ENCODE data around the gene SLC22A13.
A peak's percentile ranks its signal among the peaks of the same experiment; 100 is the strongest.

The SLC22A13 gene

DNA sequence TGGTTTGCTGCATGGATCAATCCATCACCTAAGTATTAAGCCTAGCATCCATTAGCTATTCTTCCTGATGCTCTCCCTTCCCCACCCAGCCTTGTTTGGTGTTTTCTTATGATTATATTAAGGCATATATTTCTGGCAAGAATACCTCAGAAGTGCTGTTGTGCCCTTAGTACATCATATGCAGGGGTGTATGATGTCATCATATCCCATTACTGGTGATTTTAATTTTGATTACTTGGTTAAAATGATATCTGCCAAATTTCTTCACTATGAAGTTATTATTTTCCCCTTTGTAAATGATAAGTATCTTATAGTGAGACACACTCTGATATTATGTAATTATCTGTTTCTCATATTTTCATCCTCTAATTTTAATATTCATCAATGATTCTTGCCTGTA, 31.9 kb downstream of the SLC22A13 start:
- no peak for DNase-seq
- no peak overlapping the region for H3K27ac ChIP-seq (ENCODE audit: low read length, poor library complexity, severe bottlenecking)
- H2BK12ac ChIP-seq (ENCODE audit: low read length in 2 of 2): no peak overlapping the region
- H2BK15ac ChIP-seq (ENCODE audit: low read depth, poor library complexity, severe bottlenecking): no peak overlapping the region
- H3K4ac ChIP-seq (ENCODE audit: low read depth in 1 of 2, low read length in 2 of 2): no peak overlapping the region
- no peaks in the 10 kb centered on the region for H3K9me3 ChIP-seq (ENCODE audit: control insufficient read depth, low read length)
- no peaks in the 10 kb centered on the region for H3K79me1 ChIP-seq (replicated peaks; ENCODE audit: low read length, poor library complexity, severe bottlenecking)
- no peaks in the 10 kb centered on the region for H3K27me3 ChIP-seq (ENCODE audit: control insufficient read depth in 1 of 2, insufficient read depth in 1 of 2, low read length in 2 of 2)
- H3K14ac ChIP-seq (ENCODE audit: low read length in 2 of 2): no peak overlapping the region
- no peak overlapping the region for H3K9ac ChIP-seq (ENCODE audit: low read length)
- no peak overlapping the region for H2AFZ ChIP-seq (ENCODE audit: low read depth, low read length)
- H3K4me2 ChIP-seq (ENCODE audit: low read length, poor library complexity, severe bottlenecking): no peak overlapping the region
- H3K23ac ChIP-seq (ENCODE audit: low read length in 2 of 2): no peak overlapping the region
- H3K4me1 ChIP-seq (ENCODE audit: control insufficient read depth, insufficient read depth, low read depth, low read length): no peaks in the 10 kb centered on the region
- H3K18ac ChIP-seq (ENCODE audit: low read depth in 1 of 2, low read length in 2 of 2): no peak overlapping the region
- no peak overlapping the region for H2BK120ac ChIP-seq (ENCODE audit: low read depth, low read length)
- H4K91ac ChIP-seq (ENCODE audit: low read length): no peak overlapping the region
- H3K4me3 ChIP-seq (ENCODE audit: insufficient read depth in 1 of 2, low read depth in 1 of 2, low read length in 2 of 2): no peak overlapping the region
- no peak overlapping the region for H4K8ac ChIP-seq (ENCODE audit: low read length)
- H3K36me3 ChIP-seq (ENCODE audit: control insufficient read depth in 1 of 2, insufficient read depth in 2 of 2, low read depth in 1 of 2, low read length in 2 of 2): no peaks in the 10 kb centered on the region
- no peak overlapping the region for H2AK5ac ChIP-seq (ENCODE audit: low read length, severe bottlenecking)
- no peak overlapping the region for H2BK5ac ChIP-seq (ENCODE audit: low read depth, low read length, poor library complexity, severe bottlenecking)

DNA sequence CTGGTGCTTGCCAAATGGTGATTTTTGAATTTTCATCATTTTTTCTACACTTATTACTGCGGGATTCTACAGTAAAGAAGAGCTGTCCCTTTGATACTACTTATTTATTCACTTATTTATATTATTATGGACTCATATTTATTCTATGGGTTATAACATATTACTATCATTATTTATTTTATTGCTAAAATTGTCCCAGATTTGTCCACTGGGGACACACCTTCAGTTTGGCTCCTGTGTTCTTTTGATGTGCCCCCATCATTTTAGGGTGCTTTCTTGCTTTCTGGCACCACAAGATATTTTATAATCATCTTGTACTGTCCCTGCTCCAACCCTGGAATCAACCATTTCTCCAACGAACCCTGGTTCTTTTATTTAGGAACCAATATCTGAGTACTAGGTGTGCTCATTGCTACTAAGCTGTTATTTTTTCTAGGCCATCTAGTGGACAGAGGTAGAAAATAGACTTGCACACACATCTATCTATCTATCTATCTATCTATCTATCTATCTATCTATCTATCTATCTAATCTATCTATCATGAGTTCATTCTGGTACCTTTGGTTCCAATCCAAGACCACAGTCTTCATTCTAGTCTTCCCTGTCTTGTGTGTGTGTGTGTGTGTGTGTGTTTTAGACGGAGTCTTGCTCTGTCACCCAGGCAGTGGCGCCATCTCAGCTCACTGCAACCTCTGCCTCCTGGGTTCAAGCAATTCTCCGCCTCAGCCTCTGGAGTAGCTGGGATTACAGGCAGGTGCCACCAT, 32.5 kb downstream of the SLC22A13 start:
- H3K23ac ChIP-seq (ENCODE audit: low read length in 2 of 2): no peak overlapping the region
- H2BK15ac ChIP-seq (ENCODE audit: low read depth, poor library complexity, severe bottlenecking): no peak overlapping the region
- no peak overlapping the region for H3K9ac ChIP-seq (ENCODE audit: low read length)
- H3K79me1 ChIP-seq (replicated peaks; ENCODE audit: low read length, poor library complexity, severe bottlenecking): no peaks in the 10 kb centered on the region
- 80% methylated on average over 3 of the region's 5 CpGs for WGBS
- H2AK5ac ChIP-seq (ENCODE audit: low read length, severe bottlenecking): no peak overlapping the region
- H3K14ac ChIP-seq (ENCODE audit: low read length in 2 of 2): no peak overlapping the region
- H3K4me2 ChIP-seq (ENCODE audit: low read length, poor library complexity, severe bottlenecking): no peak overlapping the region
- no peak overlapping the region for H2AFZ ChIP-seq (ENCODE audit: low read depth, low read length)
- no peak overlapping the region for H3K27ac ChIP-seq (ENCODE audit: low read length, poor library complexity, severe bottlenecking)
- H4K8ac ChIP-seq (ENCODE audit: low read length): no peak overlapping the region
- no peak overlapping the region for H3K18ac ChIP-seq (ENCODE audit: low read depth in 1 of 2, low read length in 2 of 2)
- H3K4me1 ChIP-seq (ENCODE audit: control insufficient read depth, insufficient read depth, low read depth, low read length): no peaks in the 10 kb centered on the region
- H3K4ac ChIP-seq (ENCODE audit: low read depth in 1 of 2, low read length in 2 of 2): no peak overlapping the region
- H2BK120ac ChIP-seq (ENCODE audit: low read depth, low read length): no peak overlapping the region
- no peak overlapping the region for H2BK12ac ChIP-seq (ENCODE audit: low read length in 2 of 2)
- H3K36me3 ChIP-seq (ENCODE audit: control insufficient read depth in 1 of 2, insufficient read depth in 2 of 2, low read depth in 1 of 2, low read length in 2 of 2): no peaks in the 10 kb centered on the region
- DNase-seq: peak; percentile 26
- no peaks in the 10 kb centered on the region for H3K9me3 ChIP-seq (ENCODE audit: control insufficient read depth, low read length)
- H3K27me3 ChIP-seq (ENCODE audit: control insufficient read depth in 1 of 2, insufficient read depth in 1 of 2, low read length in 2 of 2): no peaks in the 10 kb centered on the region
- no peak overlapping the region for H4K91ac ChIP-seq (ENCODE audit: low read length)
- no peak overlapping the region for H2BK5ac ChIP-seq (ENCODE audit: low read depth, low read length, poor library complexity, severe bottlenecking)
- no peak overlapping the region for H3K4me3 ChIP-seq (ENCODE audit: insufficient read depth in 1 of 2, low read depth in 1 of 2, low read length in 2 of 2)

DNA sequence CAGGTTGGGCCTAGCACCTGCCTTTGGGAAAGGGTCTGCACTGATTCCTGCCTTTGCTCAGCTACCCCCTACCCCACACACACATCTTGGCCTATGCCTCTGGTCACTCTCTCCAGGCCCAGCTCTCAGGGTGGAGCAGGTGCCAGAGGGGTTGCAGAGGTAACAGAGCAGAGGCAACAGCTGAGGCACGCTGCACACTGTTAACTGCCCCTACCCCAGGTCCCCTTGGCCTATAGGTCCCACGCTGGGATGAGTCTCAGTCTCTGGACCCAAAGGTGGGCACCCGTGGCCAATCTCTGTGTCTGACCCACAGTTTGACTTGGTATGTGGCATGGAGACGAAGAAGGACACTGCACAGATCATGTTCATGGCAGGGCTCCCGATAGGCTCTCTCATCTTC, 41.3 kb downstream of the SLC22A13 start:
- Histone ChIP-seq H2AFZ (ENCODE audit: low read depth, low read length) (no peak overlapping the region), H2AK5ac (ENCODE audit: low read length, severe bottlenecking) (no peak overlapping the region), H3K23ac (ENCODE audit: low read length in 2 of 2) (no peak overlapping the region), H2BK12ac (ENCODE audit: low read length in 2 of 2) (no peak overlapping the region), H3K79me1 (replicated peaks; ENCODE audit: low read length, poor library complexity, severe bottlenecking) (no peaks in the 10 kb centered on the region), H4K91ac (ENCODE audit: low read length) (no peak overlapping the region), H2BK120ac (ENCODE audit: low read depth, low read length) (no peak overlapping the region), H3K9ac (ENCODE audit: low read length) (no peak overlapping the region), H3K4me3 (ENCODE audit: insufficient read depth in 1 of 2, low read depth in 1 of 2, low read length in 2 of 2) (no peak overlapping the region), H3K9me3 (ENCODE audit: control insufficient read depth, low read length) (no peaks in the 10 kb centered on the region), H3K36me3 (ENCODE audit: control insufficient read depth in 1 of 2, insufficient read depth in 2 of 2, low read depth in 1 of 2, low read length in 2 of 2) (peaks cover 0 to 5% of the 10 kb centered on the region in 2 experiments), H3K14ac (ENCODE audit: low read length in 2 of 2) (no peak overlapping the region), H2BK5ac (ENCODE audit: low read depth, low read length, poor library complexity, severe bottlenecking) (no peak overlapping the region), H3K4me1 (ENCODE audit: control insufficient read depth, insufficient read depth, low read depth, low read length) (no peaks in the 10 kb centered on the region), H3K18ac (ENCODE audit: low read depth in 1 of 2, low read length in 2 of 2) (no peak overlapping the region), H4K8ac (ENCODE audit: low read length) (no peak overlapping the region), H3K4me2 (ENCODE audit: low read length, poor library complexity, severe bottlenecking) (no peak overlapping the region), H3K4ac (ENCODE audit: low read depth in 1 of 2, low read length in 2 of 2) (no peak overlapping the region), H2BK15ac (ENCODE audit: low read depth, poor library complexity, severe bottlenecking) (no peak overlapping the region), H3K27me3 (ENCODE audit: control insufficient read depth in 1 of 2, insufficient read depth in 1 of 2, low read length in 2 of 2) (peaks cover 6 to 17% of the 10 kb centered on the region in 2 experiments), H3K27ac (ENCODE audit: low read length, poor library complexity, severe bottlenecking) (no peak overlapping the region)
- DNase-seq: no peak
- 87% methylated on average over 5 of the region's 5 CpGs for WGBS

DNA sequence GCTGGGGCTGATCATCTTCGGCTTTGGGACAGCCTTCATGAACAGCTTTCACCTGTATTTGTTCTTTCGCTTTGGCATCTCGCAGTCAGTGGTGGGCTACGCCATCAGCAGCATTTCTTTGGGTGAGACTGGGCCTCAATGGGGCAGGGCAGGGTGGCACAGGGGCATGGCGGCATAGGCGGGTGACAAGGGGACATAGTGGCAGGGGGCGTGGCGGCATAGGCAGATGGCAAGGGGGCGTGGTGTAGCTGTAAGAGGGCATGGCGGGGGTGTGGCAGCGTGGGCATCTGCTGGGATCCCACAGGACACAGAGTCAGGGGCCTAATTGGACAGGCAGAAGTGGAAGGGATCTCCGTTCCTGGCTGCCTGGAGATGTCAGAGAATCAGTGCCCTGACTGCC, 42.0 kb downstream of the SLC22A13 start:
- no peak overlapping the region for H4K8ac ChIP-seq (ENCODE audit: low read length)
- over 99% methylated on average over 7 of the region's 12 CpGs for WGBS

More for the DNA sequence above, 42.0 kb downstream of the SLC22A13 start:
- H2AFZ ChIP-seq (ENCODE audit: low read depth, low read length): no peak overlapping the region
- H2BK15ac ChIP-seq (ENCODE audit: low read depth, poor library complexity, severe bottlenecking): no peak overlapping the region
- H4K91ac ChIP-seq (ENCODE audit: low read length): no peak overlapping the region
- no peak overlapping the region for H3K4me3 ChIP-seq (ENCODE audit: insufficient read depth in 1 of 2, low read depth in 1 of 2, low read length in 2 of 2)
- no peak overlapping the region for H3K18ac ChIP-seq (ENCODE audit: low read depth in 1 of 2, low read length in 2 of 2)
- H3K27ac ChIP-seq (ENCODE audit: low read length, poor library complexity, severe bottlenecking): no peak overlapping the region
- no peaks in the 10 kb centered on the region for H3K79me1 ChIP-seq (replicated peaks; ENCODE audit: low read length, poor library complexity, severe bottlenecking)
- no peak overlapping the region for H2BK5ac ChIP-seq (ENCODE audit: low read depth, low read length, poor library complexity, severe bottlenecking)
- no peaks in the 10 kb centered on the region for H3K9me3 ChIP-seq (ENCODE audit: control insufficient read depth, low read length)
- H3K4me2 ChIP-seq (ENCODE audit: low read length, poor library complexity, severe bottlenecking): no peak overlapping the region
- no peak overlapping the region for H2BK120ac ChIP-seq (ENCODE audit: low read depth, low read length)
- H3K27me3 ChIP-seq (ENCODE audit: control insufficient read depth in 1 of 2, insufficient read depth in 1 of 2, low read length in 2 of 2): peaks cover 6 to 17% of the 10 kb centered on the region in 2 experiments
- H3K4ac ChIP-seq (ENCODE audit: low read depth in 1 of 2, low read length in 2 of 2): no peak overlapping the region
- no peaks in the 10 kb centered on the region for H3K4me1 ChIP-seq (ENCODE audit: control insufficient read depth, insufficient read depth, low read depth, low read length)
- no peak for DNase-seq
- no peak overlapping the region for H3K9ac ChIP-seq (ENCODE audit: low read length)
- no peak overlapping the region for H2AK5ac ChIP-seq (ENCODE audit: low read length, severe bottlenecking)
- H3K23ac ChIP-seq (ENCODE audit: low read length in 2 of 2): no peak overlapping the region
- peaks cover 0 to 5% of the 10 kb centered on the region in 2 experiments for H3K36me3 ChIP-seq (ENCODE audit: control insufficient read depth in 1 of 2, insufficient read depth in 2 of 2, low read depth in 1 of 2, low read length in 2 of 2)
- H2BK12ac ChIP-seq (ENCODE audit: low read length in 2 of 2): no peak overlapping the region
- H3K14ac ChIP-seq (ENCODE audit: low read length in 2 of 2): peak overlapping the region in 1 of 2 experiments; percentile 51

Data from mesenchymal stem cell (in vitro differentiated cells and primary cell).